Measurements from ENCODE around the gene DRG1. TPM values are rescaled to one million over a fixed set of nuclear protein-coding genes. Genes with fewer than 3 reads are reported as not detected.

Gene DRG1
- total and polyA plus RNA-seq, 2 experiments from 2014 or later, result 55.2 to 71.0 TPM

DNA sequence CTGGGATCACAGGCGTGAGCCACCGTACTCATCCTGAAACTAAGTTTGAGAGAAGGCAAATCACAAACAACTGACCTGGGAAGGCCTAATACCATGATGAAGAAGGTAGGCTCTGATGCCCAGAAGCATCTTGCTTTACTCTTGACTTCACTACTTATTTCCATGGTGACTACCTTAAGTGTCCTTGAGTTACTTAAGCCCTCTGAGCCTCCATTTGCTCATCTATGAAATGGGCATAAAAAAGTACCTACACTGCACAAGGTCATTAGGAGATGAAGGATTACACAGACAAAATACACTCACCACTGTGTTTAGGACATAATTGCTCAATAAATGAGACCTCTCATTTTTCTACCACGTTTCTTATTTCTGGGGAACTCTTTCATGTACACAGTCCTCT is 62.3 kb downstream of the DRG1 start:
- DNase-seq (ENCODE audit: low spot score), result no peak
- H3K4me3 ChIP-seq, result no peak overlapping the region
- H3K27ac ChIP-seq, result no peak overlapping the region
- H3K9me2 ChIP-seq (replicated peaks; ENCODE audit: insufficient read depth), result peaks cover 2% of the 10 kb centered on the region
- H3K79me2 ChIP-seq, result no peaks in the 10 kb centered on the region
- H3K4me1 ChIP-seq (ENCODE audit: insufficient read depth), result no peaks in the 10 kb centered on the region
- H3K9me3 ChIP-seq (ENCODE audit: low read depth), result no peaks in the 10 kb centered on the region
- H2AFZ ChIP-seq, result no peak overlapping the region
- 96% methylated on average over 3 of the region's 3 CpGs for WGBS (ENCODE audit: low lambda C conversion rate, missing lambda C conversion rate)
- TF ChIP-seq EZH2 (IDR thresholded peaks at IDR 0.05; ENCODE audit: borderline replicate concordance) (no peak), EZH2phosphoT487 (IDR thresholded peaks at IDR 0.05; ENCODE audit: low read depth, severe bottlenecking, unreplicated experiment) (no peak), CTCF (IDR thresholded peaks at IDR 0.05; ENCODE audit: poor library complexity) (no peak)
- H3K4me2 ChIP-seq, result no peak overlapping the region
- no peaks in the 10 kb centered on the region for H4K20me1 ChIP-seq (ENCODE audit: insufficient read depth, poor library complexity, severe bottlenecking)
- peaks cover 2% of the 10 kb centered on the region for H3K36me3 ChIP-seq (replicated peaks; ENCODE audit: insufficient read depth, low read depth)
- no peaks in the 10 kb centered on the region for H3K27me3 ChIP-seq

- TF ChIP-seq EZH2 (IDR thresholded peaks at IDR 0.05; ENCODE audit: borderline replicate concordance) (no peak), EZH2phosphoT487 (IDR thresholded peaks at IDR 0.05; ENCODE audit: low read depth, severe bottlenecking, unreplicated experiment) (no peak), CTCF (IDR thresholded peaks at IDR 0.05; ENCODE audit: poor library complexity) (no peak)
- Histone ChIP-seq H3K79me2 (peaks cover 5% of the 10 kb centered on the region), H3K9me3 (ENCODE audit: low read depth) (no peaks in the 10 kb centered on the region), H3K9me2 (replicated peaks; ENCODE audit: insufficient read depth) (peaks cover 3% of the 10 kb centered on the region), H3K36me3 (replicated peaks; ENCODE audit: insufficient read depth, low read depth) (no peaks in the 10 kb centered on the region), H3K4me3 (no peak overlapping the region), H2AFZ (no peak overlapping the region), H3K4me2 (no peak overlapping the region), H3K4me1 (ENCODE audit: insufficient read depth) (no peaks in the 10 kb centered on the region), H3K27ac (no peak overlapping the region), H4K20me1 (ENCODE audit: insufficient read depth, poor library complexity, severe bottlenecking) (no peaks in the 10 kb centered on the region), H3K27me3 (no peaks in the 10 kb centered on the region)
- 99% methylated on average over 2 of the region's 2 CpGs for WGBS (ENCODE audit: low lambda C conversion rate, missing lambda C conversion rate)
- DNase-seq (ENCODE audit: low spot score), result no peak
These were observed 65.9 kb downstream of the DRG1 start for GRCh38 chr22:31465307-31465706.

- no peak overlapping the region for H3K27ac ChIP-seq
- H3K36me3 ChIP-seq (replicated peaks; ENCODE audit: insufficient read depth, low read depth), result no peaks in the 10 kb centered on the region
- TF ChIP-seq EZH2phosphoT487 (IDR thresholded peaks at IDR 0.05; ENCODE audit: low read depth, severe bottlenecking, unreplicated experiment), result no peak
- no peak for TF ChIP-seq CTCF (IDR thresholded peaks at IDR 0.05; ENCODE audit: poor library complexity)
- no peak for TF ChIP-seq EZH2 (IDR thresholded peaks at IDR 0.05; ENCODE audit: borderline replicate concordance)
- H3K27me3 ChIP-seq, result no peaks in the 10 kb centered on the region
- H3K4me3 ChIP-seq, result no peak overlapping the region
- no peaks in the 10 kb centered on the region for H3K9me3 ChIP-seq (ENCODE audit: low read depth)
- H2AFZ ChIP-seq, result no peak overlapping the region
- DNase-seq (ENCODE audit: low spot score), result no peak
- no peak overlapping the region for H3K4me2 ChIP-seq
- no peaks in the 10 kb centered on the region for H3K9me2 ChIP-seq (replicated peaks; ENCODE audit: insufficient read depth)
- whole genome bisulfite sequencing (ENCODE audit: low lambda C conversion rate, missing lambda C conversion rate), result 98% methylated on average over 2 of the region's 2 CpGs
- peaks cover 4% of the 10 kb centered on the region for H4K20me1 ChIP-seq (ENCODE audit: insufficient read depth, poor library complexity, severe bottlenecking)
- H3K4me1 ChIP-seq (ENCODE audit: insufficient read depth), result no peaks in the 10 kb centered on the region
- peaks cover 58% of the 10 kb centered on the region for H3K79me2 ChIP-seq
These were observed 75.3 kb downstream of the DRG1 start for GRCh38 chr22:31474743-31475142.

DNA sequence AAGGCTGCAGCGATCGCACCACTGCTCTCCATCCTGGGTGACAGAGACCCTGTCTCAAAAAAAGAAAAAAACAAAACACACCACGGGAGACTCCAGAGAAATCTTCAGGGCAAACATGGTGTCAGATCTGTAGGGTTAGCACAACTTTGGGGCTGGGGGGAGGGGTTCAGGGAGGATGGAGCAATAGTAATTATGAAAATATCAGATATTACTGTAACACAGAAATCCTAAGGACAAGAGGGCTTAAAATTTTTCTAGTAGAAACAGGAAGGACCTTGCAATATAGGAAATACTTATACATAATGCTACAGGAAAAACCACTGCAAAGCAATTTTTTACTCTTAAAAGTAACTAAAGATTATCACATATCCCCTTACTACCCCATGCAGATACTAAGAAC is 76.4 kb downstream of the DRG1 start:
- Histone ChIP-seq H3K79me2 (peaks cover 68% of the 10 kb centered on the region), H3K27ac (no peak overlapping the region)
- 95% methylated on average over 3 of the region's 3 CpGs for WGBS (ENCODE audit: low lambda C conversion rate, missing lambda C conversion rate)

More for the DNA sequence above, 76.4 kb downstream of the DRG1 start:
- H3K4me1 ChIP-seq (ENCODE audit: insufficient read depth), result no peaks in the 10 kb centered on the region
- TF ChIP-seq EZH2phosphoT487 (IDR thresholded peaks at IDR 0.05; ENCODE audit: low read depth, severe bottlenecking, unreplicated experiment) (no peak), CTCF (IDR thresholded peaks at IDR 0.05; ENCODE audit: poor library complexity) (no peak)
- no peaks in the 10 kb centered on the region for H3K9me2 ChIP-seq (replicated peaks; ENCODE audit: insufficient read depth)
- H3K36me3 ChIP-seq (replicated peaks; ENCODE audit: insufficient read depth, low read depth), result no peaks in the 10 kb centered on the region
- no peak overlapping the region for H2AFZ ChIP-seq
- no peak overlapping the region for H3K4me2 ChIP-seq
- peaks cover 4% of the 10 kb centered on the region for H4K20me1 ChIP-seq (ENCODE audit: insufficient read depth, poor library complexity, severe bottlenecking)
- no peaks in the 10 kb centered on the region for H3K27me3 ChIP-seq
- H3K4me3 ChIP-seq, result no peak overlapping the region
- DNase-seq (ENCODE audit: low spot score), result no peak
- H3K9me3 ChIP-seq (ENCODE audit: low read depth), result no peaks in the 10 kb centered on the region
